Dedifferentiated amniotic fluid mesenchymal stem cell (primary cell): ENCODE measurements around the gene DNAH1.

Experiments used
- DNase-seq: peaks from one replicate; pipeline ENCODE4 v3.0.0-alpha.2; 2016; ENCODE audit errors: extremely low spot score

DNAH1 gene

DNA sequence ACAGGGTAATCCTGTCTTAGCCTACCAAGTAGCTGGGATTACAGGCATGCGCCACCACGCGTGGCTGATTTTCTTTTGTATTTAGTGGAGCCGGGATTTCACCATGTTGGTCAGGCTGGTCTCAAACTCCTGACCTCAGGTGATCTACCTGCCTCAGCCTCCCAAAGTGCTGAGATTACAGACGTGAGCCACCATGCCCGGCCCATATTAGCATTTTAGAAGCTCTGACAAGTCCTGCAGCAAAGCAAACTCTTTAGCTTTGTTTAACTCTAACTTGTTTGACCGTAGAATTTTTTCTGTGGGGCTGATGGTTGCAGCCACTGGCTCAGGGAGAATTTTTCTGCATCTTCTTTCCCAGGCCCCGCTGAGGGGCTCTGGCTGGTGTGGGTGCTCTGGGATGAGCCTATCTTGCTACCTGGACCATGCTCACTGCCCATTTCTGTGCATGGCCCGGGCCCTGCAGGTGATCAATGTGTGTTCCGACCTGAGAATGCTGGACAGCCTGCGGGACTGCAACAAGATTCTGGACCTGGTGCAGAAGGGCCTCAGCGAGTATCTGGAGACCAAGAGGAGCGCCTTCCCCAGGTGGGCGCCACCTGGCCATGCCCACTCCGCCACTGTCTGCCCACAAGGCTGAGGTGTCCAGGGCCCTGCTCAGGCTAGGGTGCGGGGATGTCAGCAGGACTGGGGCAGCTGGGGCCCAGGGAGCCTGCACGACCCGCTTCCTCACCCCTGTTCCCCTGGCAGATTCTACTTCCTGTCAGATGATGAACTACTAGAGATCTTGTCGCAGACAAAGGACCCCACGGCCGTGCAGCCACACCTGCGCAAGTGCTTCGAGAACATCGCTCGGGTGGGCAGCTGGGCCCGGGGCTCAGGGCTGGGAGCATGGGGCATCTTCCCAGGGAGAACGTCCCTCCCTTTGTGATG lies 41.3 kb downstream of the DNAH1 start:
- DNase-seq, result no peak

GRCh38 chr3:52358362-52358940 lies 42.3 kb downstream of the DNAH1 start:
- DNase-seq, result no peak

GRCh38 chr3:52359116-52359855 lies 43.2 kb downstream of the DNAH1 start:
- no peak for DNase-seq

GRCh38 chr3:52361011-52361410 lies 44.9 kb downstream of the DNAH1 start:
- DNase-seq, result no peak

DNA sequence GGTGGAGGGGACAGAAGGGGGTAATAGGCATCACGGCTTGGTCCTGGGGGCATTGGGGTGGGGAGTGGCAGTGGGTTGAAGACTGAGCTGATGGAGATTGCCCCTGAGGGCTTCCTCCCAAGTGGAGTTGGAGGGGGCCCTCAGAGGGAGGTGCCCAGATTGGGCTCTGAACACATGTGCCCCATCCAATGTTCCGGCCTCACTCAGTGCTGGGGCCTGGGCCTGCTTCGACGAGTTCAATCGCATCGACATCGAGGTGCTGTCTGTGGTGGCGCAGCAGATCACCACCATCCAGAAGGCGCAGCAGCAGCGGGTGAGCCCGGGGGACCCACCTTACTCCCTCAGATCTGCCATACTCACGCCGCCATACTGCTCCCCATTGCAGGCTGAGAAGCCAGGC lies 45.3 kb downstream of the DNAH1 start:
- DNase-seq, result no peak

- no peak for DNase-seq
Observed at GRCh38 chr3:52361898-52362297, 45.8 kb downstream of the DNAH1 start.

DNA sequence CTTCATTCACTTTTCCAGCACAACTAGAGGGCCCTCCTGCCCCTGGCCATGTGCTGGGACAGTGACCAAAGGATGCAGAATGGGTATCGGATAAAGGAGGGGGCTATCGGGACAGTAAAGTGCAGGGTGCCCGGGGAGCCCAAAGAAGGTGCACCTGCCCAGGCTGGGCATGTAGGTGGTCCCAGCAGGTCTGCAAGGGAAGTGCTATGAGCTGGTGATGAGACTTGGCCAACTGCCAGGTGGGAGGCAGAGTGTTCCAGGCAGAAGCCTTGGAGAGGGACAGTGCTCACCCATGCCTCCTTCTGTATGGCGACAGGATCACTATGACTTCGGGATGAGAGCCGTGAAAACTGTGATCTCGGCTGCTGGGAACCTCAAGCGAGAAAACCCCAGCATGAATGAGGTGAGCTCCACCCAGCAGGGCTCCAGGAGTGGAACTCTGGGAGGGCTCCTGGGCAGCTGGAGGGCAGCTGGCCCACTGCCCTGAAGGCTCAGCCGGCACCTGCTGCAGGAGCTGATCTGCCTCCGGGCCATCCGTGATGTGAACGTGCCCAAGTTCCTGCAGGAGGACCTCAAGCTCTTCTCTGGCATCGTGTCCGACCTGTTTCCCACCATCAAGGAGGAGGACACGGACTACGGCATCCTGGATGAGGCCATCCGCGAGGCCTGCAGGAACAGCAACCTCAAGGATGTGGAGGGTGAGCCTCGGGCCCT lies 48.4 kb downstream of the DNAH1 start:
- DNase-seq, result no peak

- no peak for DNase-seq
Observed at GRCh38 chr3:52366527-52366926, 50.4 kb downstream of the DNAH1 start.

- no peak for DNase-seq
Observed at GRCh38 chr3:52367891-52368880, 52.1 kb downstream of the DNAH1 start.

- DNase-seq, result no peak
Observed at GRCh38 chr3:52370531-52370930, 54.4 kb downstream of the DNAH1 start.

DNA sequence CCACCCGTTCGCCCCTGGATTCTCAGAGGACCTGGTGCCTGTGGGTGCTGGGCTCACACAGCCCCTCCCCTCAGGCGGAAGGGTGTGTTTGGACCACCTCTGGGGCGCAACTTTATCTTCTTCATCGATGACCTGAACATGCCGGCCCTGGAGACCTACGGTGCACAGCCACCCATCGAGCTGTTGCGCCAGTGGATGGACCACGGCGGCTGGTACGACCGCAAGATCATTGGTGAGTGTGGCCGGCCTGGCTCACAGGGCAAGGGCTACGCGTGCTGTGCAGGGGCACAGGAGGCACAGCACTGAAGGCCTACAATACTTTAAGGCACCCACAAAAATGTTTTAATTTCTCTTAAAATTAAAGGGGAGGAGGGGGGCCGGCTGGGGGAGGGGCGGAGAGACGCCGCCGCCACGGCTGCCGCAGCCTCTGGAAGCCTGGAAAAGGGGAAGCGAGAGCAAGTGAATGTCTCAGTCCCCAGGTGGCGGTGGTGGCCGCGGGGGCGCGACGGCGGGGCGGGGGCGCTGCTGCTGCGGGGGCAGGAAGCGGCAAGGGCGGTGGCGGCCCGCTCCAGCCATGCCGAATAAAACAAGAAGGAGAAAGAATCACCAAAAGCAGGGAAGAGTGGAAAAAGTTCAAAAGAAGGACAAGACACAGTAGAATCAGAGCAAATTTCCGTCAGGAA lies 56.8 kb downstream of the DNAH1 start:
- DNase-seq, result no peak

DNA sequence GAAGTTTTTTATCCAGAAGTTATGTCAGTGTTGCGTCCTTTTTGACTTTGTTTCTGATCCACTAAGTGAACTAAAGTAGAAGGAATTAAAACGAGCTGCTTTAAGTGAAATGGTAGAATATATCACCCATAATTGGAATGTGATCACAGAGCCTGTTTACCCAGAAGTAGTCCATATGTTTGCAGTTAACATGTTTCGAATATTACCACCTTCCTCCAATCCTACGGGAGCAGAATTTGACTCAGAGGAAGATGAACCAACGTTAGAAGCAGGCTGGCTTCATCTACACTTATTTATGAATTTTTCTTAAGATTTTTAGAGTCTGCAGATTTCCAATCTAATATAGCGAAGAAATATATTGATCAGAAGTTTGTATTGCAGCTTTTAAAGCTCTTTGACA lies 57.6 kb downstream of the DNAH1 start:
- no peak for DNase-seq

GRCh38 chr3:52374173-52374572 lies 58.1 kb downstream of the DNAH1 start:
- DNase-seq, result no peak

DNA sequence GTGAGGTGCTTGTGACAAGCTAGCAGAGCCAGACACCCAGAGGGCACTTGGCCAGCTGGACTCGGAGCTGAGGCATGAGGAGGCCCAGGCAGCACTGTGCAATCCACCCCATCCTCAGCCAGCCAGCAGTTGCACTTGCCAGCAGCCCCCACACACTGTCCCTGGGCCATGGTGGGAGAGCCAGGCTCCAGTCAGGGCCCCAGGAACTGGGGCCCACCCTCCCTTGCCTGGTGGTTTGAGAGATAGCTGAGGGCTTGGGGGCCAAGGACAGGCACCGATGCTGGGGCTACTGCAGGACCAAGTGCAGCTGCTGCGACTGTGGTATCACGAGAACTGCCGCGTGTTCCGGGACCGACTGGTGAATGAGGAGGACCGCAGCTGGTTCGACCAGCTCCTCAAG lies 63.5 kb downstream of the DNAH1 start:
- DNase-seq, result no peak

DNA sequence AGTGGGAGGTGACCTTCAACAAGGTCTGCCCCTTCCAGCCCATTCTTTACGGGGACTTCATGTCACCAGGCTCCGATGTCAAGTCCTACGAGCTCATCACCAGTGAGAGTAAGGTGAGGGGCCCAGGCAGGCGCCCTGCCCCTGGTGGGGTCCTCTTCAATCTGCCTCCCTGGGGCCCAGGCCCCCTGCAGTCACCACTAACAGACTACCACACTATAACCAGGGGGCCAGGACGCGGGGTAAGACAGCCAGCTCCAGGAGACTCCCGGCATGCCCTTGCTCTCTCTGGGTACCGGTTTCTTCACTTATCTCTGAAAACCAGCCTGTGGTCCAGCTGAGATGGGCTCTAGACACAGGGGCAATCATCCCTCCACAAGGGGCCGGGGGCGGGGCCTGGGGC lies 63.9 kb downstream of the DNAH1 start:
- DNase-seq, result no peak

- no peak for DNase-seq
Observed at GRCh38 chr3:52381623-52382022, 65.5 kb downstream of the DNAH1 start.

DNA sequence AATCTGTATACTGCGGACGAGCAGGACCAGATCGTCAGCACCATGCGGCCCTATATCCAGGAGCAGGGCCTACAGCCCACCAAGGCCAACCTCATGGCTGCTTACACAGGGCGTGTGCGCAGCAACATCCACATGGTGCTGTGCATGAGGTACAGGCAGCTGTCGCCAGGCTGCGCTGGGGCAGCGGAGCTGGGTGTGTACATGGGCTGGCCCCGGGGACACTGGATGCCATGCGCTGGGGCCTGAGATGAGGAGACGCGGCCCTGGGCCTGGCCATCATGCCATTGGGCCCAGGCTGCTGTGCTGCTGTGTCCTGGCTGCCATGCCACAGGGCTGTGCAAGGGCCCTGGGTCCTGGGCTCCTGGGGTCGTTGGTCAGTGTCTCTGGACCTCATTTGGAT lies 67.3 kb downstream of the DNAH1 start:
- no peak for DNase-seq

GRCh38 chr3:52384019-52384761 lies 68.1 kb downstream of the DNAH1 start:
- no peak for DNase-seq

DNA sequence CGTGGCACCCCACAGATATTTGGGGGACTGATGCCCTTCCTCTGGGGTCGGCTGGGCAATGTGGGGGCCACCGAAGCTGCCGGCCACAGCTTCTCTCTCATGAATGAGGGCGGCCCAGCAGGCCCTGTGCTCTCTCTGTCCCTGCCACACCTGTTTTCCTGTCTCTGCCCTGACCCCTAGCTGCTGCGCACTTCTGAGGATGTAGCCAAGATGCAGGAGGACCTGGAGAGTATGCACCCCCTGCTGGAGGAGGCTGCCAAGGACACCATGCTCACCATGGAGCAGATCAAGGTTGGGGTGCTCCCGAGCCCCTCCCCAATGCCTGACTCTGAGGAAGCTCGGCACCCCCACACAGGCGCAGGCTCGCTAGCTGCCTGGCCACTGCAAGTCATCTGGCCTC lies 69.0 kb downstream of the DNAH1 start:
- DNase-seq, result no peak

- DNase-seq, result no peak
Observed at GRCh38 chr3:52387481-52387880, 71.4 kb downstream of the DNAH1 start.
